Endothelial cell of umbilical vein (primary cell): Measurements from ENCODE around the gene CHD6.

Experiments used
- CTCF ChIP-seq, 2 donors: IDR thresholded peaks; 1 replicate in 1 of 2; 2 replicates in 1 of 2; pipeline ENCODE4 v1.5.1; 2011; ENCODE audit warnings: low read length in 2 of 2, mild to moderate bottlenecking in 2 of 2, moderate library complexity in 2 of 2, control low read depth in 1 of 2, inconsistent platforms in 1 of 2, low read depth in 1 of 2; ENCODE audit not compliant: insufficient read depth in 1 of 2; ENCODE audit errors: extremely low read depth in 1 of 2
- POLR2A ChIP-seq: IDR thresholded peaks from 2 replicates; pipeline ENCODE4 v1.6.1; 2012; ENCODE audit warnings: low read depth, mild to moderate bottlenecking, control low read depth, low read length
- TF ChIP-seq, protein P1 (sequence below): IDR thresholded peaks from 2 replicates; pipeline ENCODE4 v1.6.1; 2011; ENCODE audit not compliant: insufficient read depth, insufficient read length

GRCh38 chr20:41494451-41494850 lies 123.7 kb downstream of the CHD6 start:
- TF ChIP-seq POLR2A (no peak), CTCF (IDR thresholded peaks at IDR 0.05; ENCODE audit: extremely low read depth in 1 of 2, insufficient read depth in 1 of 2, low read depth in 1 of 2, low read length in 2 of 2) (no peak)
- TF ChIP-seq, protein P1, sequence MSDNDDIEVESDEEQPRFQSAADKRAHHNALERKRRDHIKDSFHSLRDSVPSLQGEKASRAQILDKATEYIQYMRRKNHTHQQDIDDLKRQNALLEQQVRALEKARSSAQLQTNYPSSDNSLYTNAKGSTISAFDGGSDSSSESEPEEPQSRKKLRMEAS = no peak
